Urothelium cell line (cell line): Measurements from ENCODE around the gene SNRPA.

ENCODE experiments used
- DNase-seq: peaks from one replicate; pipeline ENCODE4 v3.0.0; 2011; ENCODE audit warnings: low spot score, mixed read lengths
- FAIRE-seq: peaks from 2 replicates; lab custom pipeline; 2011; peaks lifted over from hg19 to GRCh38; lab: Jason Lieb, UNC

SNRPA gene

GRCh38 chr19:40750874-40751537, at the start of gene SNRPA:
Gene SNRPA (plus strand): TSS chr19:40751203. CDS start chr19:40751409, 206 bp downstream.
- FAIRE-seq (no peak), DNase-seq (peak; percentile 96)

- FAIRE-seq (no peak), DNase-seq (no peak)
These were observed 49.2 kb upstream of the SNRPA start for GRCh38 chr19:40701758-40702157.

GRCh38 chr19:40702337-40703012, 48.5 kb upstream of the SNRPA start:
- no peak for DNase-seq
- FAIRE-seq, result no peak

- DNase-seq, result no peak
- FAIRE-seq, result no peak
These were observed 47.8 kb upstream of the SNRPA start for GRCh38 chr19:40703029-40703755.

GRCh38 chr19:40704491-40705361, 46.3 kb upstream of the SNRPA start:
- DNase-seq (no peak), FAIRE-seq (no peak)

GRCh38 chr19:40705362-40705651, 45.7 kb upstream of the SNRPA start:
- DNase-seq, result no peak
- no peak for FAIRE-seq

GRCh38 chr19:40705950-40706619, 44.9 kb upstream of the SNRPA start:
- FAIRE-seq (no peak), DNase-seq (no peak)

- no peak for DNase-seq
- no peak for FAIRE-seq
These were observed 43.4 kb upstream of the SNRPA start for GRCh38 chr19:40707615-40708014.

- no peak for FAIRE-seq
These were observed 41.2 kb upstream of the SNRPA start for GRCh38 chr19:40709817-40710216.

GRCh38 chr19:40713939-40714338, 37.1 kb upstream of the SNRPA start:
- DNase-seq (no peak), FAIRE-seq (no peak)

More at GRCh38 chr19:40709817-40710216, 41.2 kb upstream of the SNRPA start:
- DNase-seq, result no peak

- DNase-seq (peak; percentile 94), FAIRE-seq (peak; percentile 20)
These were observed 36.3 kb upstream of the SNRPA start for GRCh38 chr19:40714441-40715299.

GRCh38 chr19:40716031-40716481, 34.9 kb upstream of the SNRPA start:
- FAIRE-seq (no peak), DNase-seq (peak; percentile 81)

- DNase-seq (peak; percentile 96), FAIRE-seq (no peak)
These were observed 34.3 kb upstream of the SNRPA start, which contains the start of the genes COQ8B and ITPKC for GRCh38 chr19:40716482-40717324. Gene COQ8B (minus strand): TSS chr19:40716886. CDS start chr19:40714632, 2,254 bp downstream. Gene ITPKC (plus strand): TSS chr19:40717112. CDS start chr19:40717136, 24 bp downstream.

GRCh38 chr19:40717325-40717879, 33.6 kb upstream of the SNRPA start:
- no peak for FAIRE-seq
- no peak for DNase-seq

GRCh38 chr19:40717880-40718773, 32.9 kb upstream of the SNRPA start:
- FAIRE-seq (no peak), DNase-seq (no peak)

- FAIRE-seq (no peak), DNase-seq (peak; percentile 51)
These were observed 32.1 kb upstream of the SNRPA start for GRCh38 chr19:40718774-40719391.
